ENCODE measurements around the gene ZSWIM4.
"Not testable (repeated sequence)": the region's sequence is repeated elsewhere in the genome, so short reads cannot be mapped to it uniquely, and the experiment has no call there.

The ZSWIM4 gene

DNA sequence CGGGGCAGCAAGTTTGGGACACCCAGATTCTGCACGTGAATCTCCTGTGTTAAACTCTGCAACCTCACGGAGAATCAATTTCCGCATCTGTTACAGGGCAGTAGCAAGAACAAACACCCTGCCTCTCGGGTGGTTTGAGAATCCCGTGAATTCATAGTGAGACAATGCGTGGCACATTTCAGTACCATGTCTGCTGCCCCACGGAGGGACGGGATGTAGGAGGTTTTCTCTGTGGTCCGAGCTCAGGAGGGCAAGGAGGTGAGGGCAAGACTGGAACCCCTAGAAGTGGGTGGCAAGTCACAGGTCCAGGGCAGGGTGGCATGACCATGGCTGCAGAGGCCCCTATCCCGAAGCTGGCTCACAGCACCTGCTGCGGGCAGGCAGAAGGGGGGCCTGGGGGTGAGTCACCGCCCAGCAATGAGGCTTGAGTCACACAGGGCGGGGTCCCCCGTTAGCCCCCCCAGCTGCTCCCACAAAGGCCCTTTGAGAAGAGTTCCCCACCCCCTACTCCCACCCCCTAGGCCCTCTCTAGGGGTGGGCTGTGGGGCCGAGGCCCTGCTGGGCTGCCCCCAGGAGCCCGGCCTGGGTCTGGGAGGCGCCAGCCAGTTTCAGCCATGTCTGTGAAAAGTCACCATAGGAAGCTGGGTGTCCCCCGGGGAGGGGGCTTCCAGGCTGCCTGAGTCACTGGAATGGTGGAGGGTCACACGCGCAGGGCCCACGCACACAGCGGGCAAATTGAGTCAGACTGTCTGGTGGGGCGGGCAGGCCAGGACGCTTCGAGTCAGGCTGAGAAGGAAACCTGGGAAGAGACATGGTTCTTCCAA lies 55.9 kb downstream of the ZSWIM4 start:
- DNase-seq = peak; percentile 87

DNA sequence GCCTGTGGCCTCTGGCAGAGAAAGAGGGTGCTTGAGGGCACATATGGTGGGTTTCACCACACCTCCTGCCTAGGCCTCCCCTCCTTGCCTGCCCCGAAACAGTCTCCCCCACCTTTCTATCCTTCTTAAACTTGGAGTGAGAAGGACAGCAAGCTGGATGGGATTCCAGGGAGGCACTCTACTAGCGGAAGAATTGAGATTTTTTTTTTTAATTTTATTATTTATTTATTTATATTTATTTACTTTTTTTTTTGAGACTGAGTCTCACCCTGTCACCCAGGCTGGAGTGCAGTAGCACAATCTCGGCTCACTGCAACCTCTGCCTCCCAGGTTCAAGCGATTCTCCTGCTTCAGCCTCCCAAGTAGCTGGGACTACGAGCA lies 56.5 kb downstream of the ZSWIM4 start:
- DNase-seq = not testable (repeated sequence)

DNA sequence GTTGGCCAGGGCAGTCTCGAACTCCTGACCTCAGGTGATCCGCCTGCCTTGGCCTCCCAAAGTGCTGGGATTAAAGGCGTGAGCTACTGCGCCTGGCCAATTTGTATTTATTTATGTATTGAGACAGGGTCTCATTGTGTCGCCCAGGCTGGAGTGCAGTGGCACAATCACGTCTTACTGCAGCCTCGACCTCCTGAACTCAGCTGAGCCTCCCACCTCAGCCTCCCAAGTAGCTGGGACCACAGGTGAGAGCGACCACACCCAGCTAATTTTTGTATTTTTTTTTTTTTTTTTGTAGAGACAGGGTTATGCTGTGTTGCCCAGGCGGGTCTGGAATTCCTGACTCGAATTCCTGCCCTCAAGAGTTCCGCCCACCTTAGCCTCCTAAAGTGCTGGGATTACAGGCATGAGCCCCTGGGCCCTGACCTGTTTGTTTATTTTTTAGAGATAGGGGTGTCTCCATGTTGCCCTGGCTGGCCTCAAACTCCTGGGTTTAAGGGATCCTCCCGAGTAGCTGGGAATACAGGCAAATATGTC lies 57.0 kb downstream of the ZSWIM4 start:
- not testable (repeated sequence) for DNase-seq

DNA sequence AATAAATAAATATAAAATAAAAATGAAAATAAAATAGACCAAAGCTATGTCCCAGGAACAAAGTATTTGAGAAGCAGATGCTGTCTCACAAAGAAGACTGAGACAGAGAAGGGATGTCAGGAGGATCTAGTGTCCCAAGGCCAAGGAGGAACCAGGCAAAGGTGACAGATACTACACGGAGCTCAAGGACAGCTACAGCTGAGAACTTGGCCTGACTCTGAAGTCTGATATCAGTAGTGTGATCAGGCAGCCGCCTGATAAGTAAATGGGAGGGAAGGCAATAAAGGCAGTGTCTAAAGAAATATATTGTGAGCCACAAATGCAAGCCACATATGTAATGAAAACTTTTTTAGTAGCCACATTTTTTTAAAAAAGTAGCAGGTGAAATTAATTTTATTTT lies 61.3 kb downstream of the ZSWIM4 start:
- no peak for DNase-seq

DNA sequence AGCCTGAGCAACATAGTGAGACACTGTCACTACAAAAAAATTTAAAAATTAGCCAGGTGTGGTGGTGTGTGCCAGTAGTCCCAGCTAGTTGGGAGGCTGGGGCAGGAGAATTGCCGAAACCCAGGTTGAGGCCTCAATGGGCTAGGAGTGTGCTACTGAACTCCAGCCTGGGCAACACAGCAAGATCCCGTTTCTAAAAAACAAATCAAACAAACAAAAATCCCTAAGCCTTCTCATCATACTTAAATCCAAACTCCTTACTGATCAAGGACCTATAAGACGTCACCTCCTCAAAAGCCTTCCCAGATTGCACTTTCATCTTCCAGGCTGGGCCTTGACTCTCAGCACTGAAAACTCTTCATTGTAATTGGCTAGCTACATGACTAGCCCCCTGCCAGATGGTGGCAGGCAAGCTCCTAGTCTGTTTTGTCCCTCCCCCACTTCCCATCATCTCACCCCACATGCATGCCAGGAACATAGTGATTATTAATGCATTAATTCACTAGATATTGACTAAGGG lies 64.2 kb downstream of the ZSWIM4 start:
- no peak for DNase-seq

DNA sequence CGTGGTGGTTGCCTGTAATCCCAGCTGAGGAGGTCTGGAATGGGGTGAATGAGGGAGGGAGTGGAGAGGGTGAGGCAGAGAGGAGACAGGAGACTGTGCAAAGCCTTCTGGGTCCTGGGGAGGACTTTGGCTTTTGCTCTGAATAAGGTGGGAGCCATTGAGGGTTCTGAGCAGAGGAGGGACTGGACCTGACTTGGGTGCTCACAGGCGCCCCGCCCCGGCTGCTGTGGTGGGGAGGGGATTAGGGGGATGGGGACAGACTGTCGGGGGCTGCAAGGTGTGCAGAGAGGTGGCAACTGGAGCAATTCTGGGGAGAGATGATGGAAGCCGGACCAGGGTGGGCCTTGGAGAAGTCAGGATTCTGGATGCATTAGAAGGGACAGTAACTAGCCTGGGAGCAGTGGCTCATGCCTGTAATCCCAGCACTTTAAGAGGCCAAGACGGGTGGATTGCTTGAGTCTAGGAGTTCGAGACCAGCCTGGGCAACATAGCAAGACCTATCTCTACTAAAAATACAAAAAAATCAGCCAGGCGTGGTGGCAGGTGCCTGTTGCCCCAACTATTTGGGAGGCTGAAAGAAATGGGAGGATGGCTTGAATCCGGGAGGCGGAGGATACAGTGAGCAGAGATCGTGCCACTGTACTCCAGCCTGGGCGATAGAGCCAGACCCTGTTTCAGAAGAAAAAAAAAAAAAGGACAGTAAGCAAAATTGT lies 65.6 kb downstream of the ZSWIM4 start:
- DNase-seq = no peak

DNA sequence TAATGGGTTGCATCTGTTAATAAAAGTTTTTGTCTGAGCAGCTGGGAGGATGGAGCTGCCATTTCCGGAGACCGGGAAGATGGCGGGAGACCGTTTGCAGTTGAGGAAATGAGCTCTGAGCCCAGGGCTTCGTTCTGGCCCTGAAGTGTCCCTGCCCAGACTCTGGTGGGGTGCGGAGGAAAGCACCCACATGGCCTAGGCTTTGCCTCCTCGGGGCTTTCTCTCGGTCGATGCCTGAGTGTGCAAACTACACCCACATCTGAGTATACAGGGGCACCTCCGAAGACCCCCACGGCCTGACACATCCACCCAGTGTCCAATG lies 66.1 kb downstream of the ZSWIM4 start:
- DNase-seq = peak; percentile 42

DNA sequence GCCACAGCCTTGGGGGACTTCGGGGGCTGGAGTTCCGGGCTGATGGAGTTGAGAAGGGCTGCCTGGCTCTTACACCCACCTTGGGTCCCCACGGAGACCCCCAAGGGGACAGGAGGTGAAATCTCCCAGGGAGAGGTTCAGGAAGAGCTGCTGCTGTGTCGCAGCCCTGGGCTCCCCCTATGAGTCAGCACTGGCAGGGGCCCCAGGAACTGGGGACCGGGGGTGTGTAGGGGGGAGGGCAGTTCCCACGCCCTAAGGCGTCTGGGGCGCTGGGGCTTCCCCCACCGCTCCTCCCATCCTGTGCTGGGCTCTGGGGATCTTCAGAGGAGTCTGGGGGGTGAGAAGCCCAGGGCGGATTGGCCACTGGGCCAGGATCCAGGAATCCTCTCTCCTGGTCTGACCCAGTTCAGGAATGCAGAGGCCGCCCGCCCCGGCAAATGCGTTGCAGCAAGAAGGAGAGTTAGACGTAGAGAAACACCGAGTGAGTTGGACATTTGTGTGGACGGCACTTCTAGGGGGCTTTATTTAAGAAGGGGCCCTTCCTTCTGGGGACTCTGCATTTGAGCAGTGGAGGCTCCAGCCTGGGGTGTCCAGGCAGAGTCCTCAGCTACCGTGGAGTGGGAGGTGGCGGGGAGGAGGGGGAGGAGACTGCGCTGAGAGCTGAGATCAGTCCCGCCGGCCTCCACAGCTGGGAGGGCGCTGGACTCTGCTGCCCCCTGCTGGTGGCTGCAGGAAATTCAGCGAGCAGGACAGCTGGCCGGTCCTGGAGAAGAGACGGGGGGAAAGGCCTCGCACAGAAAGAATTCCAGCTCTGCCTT lies 66.7 kb downstream of the ZSWIM4 start:
- DNase-seq = peak; percentile 90

DNA sequence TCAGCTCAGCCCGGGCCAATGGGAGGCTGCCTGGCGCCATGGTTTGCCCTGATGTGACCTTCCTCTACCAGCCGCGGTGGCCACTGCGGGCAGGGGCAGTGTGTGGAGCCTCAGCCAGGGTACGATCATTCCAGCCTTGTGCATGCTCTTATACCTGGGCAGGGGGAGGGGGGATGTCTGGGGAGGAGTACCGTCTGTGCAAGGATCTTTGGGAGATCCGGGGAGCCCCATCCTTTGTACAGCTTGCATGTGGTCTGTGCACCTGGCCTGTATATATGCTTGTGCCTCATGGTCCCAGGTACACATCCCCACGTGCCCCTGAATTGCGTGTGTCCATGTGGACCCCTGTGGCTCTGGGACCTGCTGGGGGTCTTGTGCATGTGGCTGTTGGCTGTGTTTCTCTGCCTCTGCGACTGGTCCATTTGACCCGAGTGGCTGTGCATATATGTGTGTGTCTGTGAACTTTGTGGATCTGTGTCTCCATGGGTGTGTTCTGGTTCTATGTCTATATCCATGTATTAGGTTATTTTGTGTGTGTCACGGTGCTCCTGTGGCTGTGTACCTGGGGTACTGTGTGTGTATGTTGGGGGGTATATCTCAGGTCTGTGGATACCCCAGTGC lies 68.9 kb downstream of the ZSWIM4 start:
- DNase-seq = no peak

DNA sequence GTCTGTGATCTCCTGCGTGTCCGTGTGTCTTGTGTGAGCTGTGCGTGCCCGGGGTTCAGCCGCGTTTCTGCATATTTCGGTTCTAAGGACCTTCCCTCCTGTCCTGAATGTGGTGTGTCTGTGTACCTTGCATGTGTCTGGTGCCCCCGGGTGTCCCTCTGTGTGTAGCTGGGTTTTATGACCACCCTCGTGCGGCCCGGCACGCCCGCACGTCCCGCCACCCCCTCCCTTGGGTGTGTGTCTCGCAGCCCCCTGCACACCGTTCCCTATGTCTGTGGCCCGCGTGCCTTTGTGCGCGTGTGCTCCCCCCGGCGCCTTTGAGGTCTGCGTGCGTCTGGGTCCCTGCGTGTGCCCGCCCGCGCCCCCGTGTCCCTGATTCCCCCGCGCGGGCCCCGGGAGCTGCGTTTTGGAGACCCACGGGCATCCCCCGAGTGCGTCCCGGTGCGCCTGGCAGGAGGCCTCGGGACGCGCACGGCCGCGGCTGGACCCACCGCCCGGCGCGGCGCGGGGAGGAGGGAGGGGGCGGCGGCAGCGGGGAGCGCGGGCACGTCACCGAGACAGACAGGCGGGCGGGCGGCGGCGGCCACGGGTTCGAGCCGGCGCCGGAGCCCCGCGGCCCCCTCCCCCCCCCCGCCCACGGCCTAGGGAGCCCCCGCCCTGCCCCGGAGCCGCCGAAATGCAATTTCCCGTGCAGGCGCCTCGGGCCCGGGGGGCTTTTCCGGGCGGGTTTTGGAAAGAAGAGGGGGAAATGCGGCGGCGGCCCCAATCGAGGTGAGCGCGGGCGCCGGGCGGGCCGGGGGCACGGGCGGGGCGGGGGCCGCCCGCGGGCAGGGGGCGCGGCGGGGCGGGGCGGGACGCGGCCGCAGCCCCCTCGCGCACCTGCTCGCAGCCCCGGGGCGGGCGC lies 69.7 kb downstream of the ZSWIM4 start:
- no peak for DNase-seq

DNA sequence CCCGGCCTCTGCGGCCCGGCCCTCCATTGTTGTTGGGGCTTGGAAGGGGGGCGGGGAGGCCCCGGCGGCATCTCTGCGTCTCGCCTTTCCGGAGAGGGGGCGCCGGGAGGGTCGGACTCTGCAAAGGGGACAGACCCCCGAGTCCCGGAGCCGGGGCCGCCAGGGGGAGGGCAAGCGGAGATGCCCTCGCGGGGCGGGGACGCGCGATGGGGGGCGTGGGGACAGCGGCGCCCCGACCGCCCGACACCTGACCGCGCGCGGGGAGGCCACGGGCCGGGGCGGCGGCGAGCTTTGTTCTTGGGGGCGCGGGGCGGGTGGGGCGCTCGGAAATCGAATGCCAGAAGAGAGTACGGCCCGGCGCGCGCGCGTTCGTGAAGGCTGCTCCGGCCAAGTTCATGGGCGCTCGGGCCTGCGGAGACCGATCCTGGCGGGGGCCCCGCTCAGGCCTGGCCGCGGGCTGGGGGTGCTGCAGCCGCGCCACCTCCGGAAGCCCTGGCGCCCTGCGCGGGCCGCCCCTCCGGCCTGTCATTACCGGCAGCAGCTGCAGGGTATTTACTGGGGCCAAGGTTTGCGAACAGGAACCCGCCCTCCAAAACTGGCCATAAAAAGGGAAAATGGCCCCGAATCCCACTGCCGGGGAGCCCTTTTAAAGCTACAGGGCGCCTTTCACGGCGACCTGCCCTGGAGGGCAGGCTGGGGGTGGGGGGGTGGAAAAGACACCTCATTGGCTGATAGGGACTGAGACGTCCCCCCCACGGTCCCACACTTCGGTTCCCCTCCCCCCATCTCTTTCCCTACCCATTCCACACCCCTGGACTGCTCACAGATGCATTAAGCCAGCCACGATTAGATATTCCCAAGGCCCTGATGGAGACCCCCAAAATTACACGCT lies 70.6 kb downstream of the ZSWIM4 start:
- no peak for DNase-seq

DNA sequence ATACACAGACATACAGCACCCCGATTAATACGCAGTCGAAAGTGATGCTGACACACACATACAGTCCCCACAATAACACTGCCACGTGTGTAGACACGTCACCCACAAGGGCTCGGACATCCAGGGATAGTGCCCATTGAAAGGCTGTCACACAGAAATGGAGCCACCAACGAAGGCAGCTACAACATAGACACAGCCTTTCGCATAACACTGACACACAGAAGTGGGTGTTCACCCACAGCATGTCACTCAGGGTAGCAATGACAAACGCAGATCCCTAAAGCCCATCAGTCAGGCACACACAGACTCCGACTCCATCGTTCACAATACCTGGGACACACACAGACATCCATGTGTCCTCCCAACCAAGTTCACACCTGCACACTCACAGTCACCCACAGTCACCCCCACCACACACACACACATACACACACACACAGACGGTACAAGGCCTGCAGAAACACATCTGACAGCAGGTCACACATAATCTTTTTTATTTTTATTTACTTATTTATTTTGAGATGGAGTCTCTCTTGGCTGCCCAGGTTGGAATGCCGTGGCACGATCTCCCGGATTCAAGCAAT lies 71.3 kb downstream of the ZSWIM4 start:
- DNase-seq = no peak

DNA sequence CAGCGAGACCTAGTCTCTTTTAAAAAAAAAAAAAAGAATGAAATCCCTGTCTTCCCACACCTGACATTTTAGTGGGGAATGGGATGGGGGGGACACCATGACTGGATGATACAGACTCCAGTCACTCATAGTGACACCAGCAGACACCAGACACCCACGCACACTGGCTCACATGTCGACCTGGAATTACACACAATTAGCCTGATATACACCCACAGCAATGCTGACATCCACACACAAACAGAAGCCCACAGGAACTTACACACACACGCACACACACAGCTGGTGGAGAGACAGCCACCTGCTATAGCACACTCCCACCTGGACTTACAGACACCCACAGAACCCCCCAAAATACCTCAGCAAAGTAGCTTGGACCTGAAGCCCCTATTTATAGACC lies 73.4 kb downstream of the ZSWIM4 start:
- DNase-seq = no peak

DNA sequence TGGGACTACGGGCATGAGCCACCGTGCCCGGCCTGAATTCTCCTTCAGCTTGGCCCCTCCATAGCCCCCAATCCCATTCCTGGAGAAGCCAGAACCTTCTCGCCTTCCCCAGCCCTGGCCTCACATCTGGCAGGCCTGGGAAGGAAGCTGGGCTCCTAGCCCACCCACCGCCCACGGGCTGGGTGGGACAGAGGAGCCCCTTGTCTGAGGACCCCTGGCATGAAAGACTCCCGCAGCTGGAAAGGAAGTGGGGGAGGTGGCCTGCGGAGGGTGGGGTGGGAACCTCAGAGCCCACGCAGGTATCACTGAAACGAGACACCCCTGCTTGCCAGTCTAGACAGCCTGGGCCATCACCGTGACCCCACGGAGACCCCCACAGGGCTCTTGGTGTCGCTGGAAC lies 74.0 kb downstream of the ZSWIM4 start:
- no peak for DNase-seq

DNA sequence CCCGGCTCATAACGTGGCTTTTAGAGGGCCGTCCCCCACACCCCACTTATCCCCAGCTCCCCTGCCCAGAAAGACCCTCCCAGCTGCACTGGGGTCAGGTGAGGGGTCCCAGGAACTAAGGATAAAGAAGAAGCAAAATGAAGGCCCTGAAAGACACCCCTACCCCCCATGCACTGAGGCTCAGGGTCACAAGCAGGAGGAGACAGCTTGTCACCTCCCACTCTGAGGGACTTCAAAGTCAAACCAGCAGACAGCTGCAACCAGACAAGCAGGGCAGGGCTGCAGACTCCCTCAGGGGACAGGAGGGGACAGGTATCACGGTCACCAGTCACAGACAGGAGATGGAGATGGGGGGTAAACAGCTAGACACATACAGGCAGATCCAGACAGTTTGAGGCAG lies 75.6 kb downstream of the ZSWIM4 start:
- no peak for DNase-seq

DNA sequence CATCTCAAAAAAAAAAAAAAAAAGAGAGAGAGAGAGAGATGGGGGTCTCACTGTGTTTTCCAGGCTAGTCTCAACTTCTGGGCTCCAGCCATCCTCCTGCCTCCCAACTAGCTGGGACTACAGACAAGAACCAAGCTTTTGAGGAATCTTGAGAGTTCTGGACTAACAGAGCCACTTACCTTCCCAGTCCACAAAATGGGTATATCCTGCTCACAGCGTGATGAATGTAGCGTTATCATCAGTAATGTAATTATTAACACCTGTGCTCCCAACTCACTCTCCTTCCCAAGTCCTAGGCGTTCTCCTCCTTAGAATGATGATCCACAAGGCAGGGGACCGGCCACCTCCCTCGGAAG lies 77.1 kb downstream of the ZSWIM4 start:
- no peak for DNase-seq

DNA sequence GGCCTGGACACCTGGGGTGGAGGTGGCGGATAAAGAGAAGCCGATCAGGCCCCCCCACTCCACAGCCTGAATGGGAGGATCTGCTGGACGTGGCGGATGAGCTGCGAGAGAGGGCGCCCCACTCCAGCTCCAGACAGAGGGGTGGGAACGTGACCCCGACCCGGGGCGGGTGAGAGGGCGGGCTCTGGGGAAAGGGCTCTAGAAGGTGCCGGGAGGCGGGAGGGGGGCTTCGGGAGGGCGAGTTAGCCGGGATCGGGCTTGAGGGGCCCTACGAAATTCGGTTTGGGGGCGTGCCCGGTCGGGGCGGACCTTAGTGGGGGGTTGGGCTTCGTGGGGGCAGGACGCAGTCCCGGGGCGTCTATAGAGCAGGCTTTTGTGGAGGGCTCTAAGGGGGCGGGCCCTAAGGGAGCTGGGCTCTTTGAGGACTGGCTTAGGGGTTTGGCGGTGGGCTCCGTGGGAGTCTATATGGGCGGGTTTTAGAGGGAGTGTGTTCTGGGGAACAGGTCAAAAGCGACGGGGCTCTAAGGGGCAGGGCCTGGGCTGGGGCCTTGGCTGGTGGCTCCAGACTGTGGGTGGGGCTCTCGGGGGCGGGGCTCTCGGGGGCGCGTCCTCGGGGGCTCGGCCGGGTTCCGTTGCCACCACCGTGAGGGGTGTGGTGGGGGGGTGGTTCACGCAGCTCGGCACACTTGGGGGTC lies 77.6 kb downstream of the ZSWIM4 start:
- DNase-seq = peak; percentile 49

DNA sequence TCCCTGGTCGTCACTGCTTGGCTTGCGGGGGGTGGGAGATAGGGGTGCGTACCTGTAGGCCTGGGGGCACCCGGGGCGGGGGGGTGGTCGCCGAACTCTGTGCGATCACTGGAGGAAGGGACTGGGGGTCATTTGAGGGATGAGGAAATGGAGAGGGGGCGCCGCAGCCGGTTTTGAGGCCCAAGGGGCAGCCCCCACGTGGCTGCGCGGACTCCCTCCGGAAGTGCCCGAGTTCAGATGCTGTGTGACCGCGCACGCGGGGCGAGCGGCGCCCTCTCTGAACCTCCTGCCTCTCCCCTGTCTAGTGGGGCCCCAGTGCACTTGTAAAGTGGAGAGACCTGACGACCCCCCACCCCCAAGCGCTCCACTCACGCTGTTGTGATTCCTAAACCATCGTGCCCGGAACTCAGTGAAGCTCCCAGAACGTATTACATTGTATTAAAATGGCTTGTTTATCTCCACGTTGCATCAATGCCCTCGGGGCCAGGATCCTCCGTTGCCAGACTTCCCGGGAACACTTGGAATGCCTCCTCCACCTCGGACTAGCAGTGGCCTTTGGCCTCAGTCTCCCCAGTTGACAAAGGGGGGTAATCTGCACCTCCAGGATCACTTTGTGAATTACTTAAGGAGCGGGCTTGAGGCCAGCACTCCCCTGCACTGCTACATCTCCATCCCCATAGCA lies 78.7 kb downstream of the ZSWIM4 start:
- no peak for DNase-seq

DNA sequence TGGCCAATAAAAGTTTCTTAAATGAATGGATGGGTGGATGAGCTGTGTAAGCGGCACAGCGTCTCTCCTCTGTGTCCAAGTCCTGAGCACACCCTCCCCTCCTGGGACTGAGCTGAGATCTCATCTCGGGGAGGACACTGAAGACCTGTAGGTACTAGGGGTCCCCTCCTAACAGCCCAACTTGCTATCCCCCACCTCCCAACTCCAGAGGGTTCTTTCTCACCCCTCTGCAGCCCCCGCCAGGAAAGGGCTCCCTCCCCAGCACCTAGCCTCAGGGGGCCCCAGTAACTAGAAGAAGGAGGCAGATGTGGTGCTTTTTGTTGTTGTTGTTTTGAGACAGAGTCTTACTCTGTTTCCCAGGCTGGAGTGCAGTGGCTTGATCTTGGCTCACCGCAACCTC lies 80.6 kb downstream of the ZSWIM4 start:
- no peak for DNase-seq

Measured in CD4-positive, alpha-beta T cell treated with Interleukin-17A for 4 hours (primary cell).